K562 (cell line): Measurements from ENCODE around the gene YEATS2. TPM values are rescaled to one million over a fixed set of nuclear protein-coding genes. Genes with fewer than 3 reads are reported as not detected.

Experiments
- CHD7 ChIP-seq: fragments of 200-600 bp; sonication (generic); IDR thresholded peaks from one replicate; pipeline ENCODE4 v1.6.1; 2012; ENCODE audit warnings: mild to moderate bottlenecking, low read depth, low read length, inconsistent platforms
- CSDE1 ChIP-seq, 2 experiments: fragments of 450-650 bp; IDR thresholded peaks; 2 replicates each; pipeline ENCODE4 v1.6.1; 2016; ENCODE audit warnings: mild to moderate bottlenecking in 1 of 2
- MNT ChIP-seq, 2 experiments: fragments of 450-650 bp; conservative IDR thresholded peaks; 2 replicates each; pipeline ENCODE4 v1.6.1; 2017; ENCODE audit warnings: mild to moderate bottlenecking in 2 of 2, moderate library complexity in 2 of 2
- ZBTB1 ChIP-seq: sonication (generic); formaldehyde crosslinking; IDR thresholded peaks from 2 replicates; pipeline ENCODE4 v1.8.1; 2023; ENCODE audit warnings: missing genetic modification reagents, low read depth, mild to moderate bottlenecking, borderline replicate concordance
- ZNF316 ChIP-seq: fragments of 450-650 bp; IDR thresholded peaks from 2 replicates; pipeline ENCODE4 v1.6.1; 2016
- polyA plus RNA-seq, 8 experiments: library from polyadenylated mRNA; depleted of rRNA in 4 of 8; stranded (reverse) in 5 of 8; unstranded in 3 of 8; fragments of >200 nt; fragmentation: Nextera tagmentation in 2 of 8; fragmentation: Illumina TruSeq in 1 of 8; extraction: Ambion mirVana in 2 of 8; extraction: Trizol in 1 of 8; gene quantifications; 2 replicates each; pipeline versions ENCODE4 v1.2.1 to v1.2.3, GENCODE V29; 2011 to 2014; ENCODE audit warnings: inconsistent platforms in 1 of 8, missing spikeins in 1 of 8
- total RNA-seq, 7 experiments: library from RNA; depleted of rRNA in 6 of 7; stranded (reverse); fragments of >200 nt in 6 of 7; fragmentation: Illumina TruSeq in 2 of 7; extraction: Trizol in 2 of 7; gene quantifications; 2 replicates each; pipeline versions ENCODE4 v1.2.1 to v1.2.3, GENCODE V29; 2011 to 2021; ENCODE audit warnings: low replicate concordance in 1 of 7
- TF ChIP-seq, protein P1 (sequence below), 2 experiments: fragments of 450-650 bp in 1 of 2; sonication (generic) in 1 of 2; formaldehyde crosslinking in 1 of 2; IDR thresholded peaks in 1 of 2; conservative IDR thresholded peaks in 1 of 2; 2 replicates each; pipeline versions ENCODE4 v1.6.1 to v1.8.1; 2016 to 2023; ENCODE audit warnings: mild to moderate bottlenecking in 2 of 2, moderate library complexity in 2 of 2, inconsistent platforms in 1 of 2, missing genetic modification reagents in 1 of 2
- TF ChIP-seq, protein P2 (sequence below): fragments of 250-450 bp; sonication (Bioruptor Pico); IDR thresholded peaks from 2 replicates; pipeline ENCODE4 v1.8.0; 2022; ENCODE audit warnings: moderate library complexity, mild to moderate bottlenecking, inconsistent platforms

The YEATS2 gene
- total and polyA plus RNA-seq, 9 of the 15 experiments (the other 6 are each of a cell fraction or from before 2014, with no cell fraction given), result 1.8 to 35.2 (median 19.0) TPM

DNA sequence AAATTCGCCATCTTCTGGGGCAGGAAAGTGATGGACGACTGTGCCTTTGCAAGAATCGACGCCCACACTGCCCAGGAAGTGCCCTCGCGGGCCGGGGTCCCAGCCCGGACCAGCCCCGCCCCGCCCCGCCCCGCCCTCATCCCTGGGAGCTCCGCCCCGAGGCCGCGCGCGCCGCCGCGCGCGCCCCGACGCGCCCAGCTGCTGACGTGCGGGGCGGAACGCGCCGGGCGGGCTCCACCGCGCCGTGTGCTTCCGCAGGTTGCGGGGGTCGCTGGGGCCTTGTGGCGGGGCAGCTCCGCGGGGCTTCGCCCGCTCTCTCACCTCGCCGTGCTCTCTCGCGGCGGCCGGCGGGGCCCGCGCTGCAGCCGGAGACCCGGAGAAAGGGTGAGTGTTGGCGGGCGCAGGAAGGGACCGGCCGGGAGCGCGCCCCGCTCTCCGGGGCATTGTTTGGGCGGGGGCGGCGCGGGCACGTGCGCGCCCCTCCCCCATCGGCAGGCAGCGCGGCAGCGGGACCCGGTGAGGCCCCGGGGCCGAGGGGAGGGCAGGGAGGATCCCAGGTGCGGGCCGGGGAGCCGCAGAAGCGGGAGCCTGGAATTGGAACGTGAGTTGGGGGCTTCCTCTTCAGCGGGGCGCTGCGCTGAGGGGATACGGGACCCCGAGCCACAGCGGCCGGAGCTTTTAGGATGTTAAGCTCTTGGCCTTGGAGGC lies at the start of gene YEATS2 (continued):
- no peak for TF ChIP-seq CHD7
- peak; percentile 79 for TF ChIP-seq ZBTB1 (CRISPR knock-in tag)
- no peak for TF ChIP-seq ZNF316
- TF ChIP-seq CSDE1 (IDR thresholded peaks at IDR 0.05), result no peak
- TF ChIP-seq, protein P1, sequence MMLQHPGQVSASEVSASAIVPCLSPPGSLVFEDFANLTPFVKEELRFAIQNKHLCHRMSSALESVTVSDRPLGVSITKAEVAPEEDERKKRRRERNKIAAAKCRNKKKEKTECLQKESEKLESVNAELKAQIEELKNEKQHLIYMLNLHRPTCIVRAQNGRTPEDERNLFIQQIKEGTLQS (IDR thresholded peaks at IDR 0.05), result no peak
- TF ChIP-seq, protein P1 (CRISPR knock-in tag; conservative IDR thresholded peaks at IDR 0.05), result no peak
- TF ChIP-seq, protein P2, sequence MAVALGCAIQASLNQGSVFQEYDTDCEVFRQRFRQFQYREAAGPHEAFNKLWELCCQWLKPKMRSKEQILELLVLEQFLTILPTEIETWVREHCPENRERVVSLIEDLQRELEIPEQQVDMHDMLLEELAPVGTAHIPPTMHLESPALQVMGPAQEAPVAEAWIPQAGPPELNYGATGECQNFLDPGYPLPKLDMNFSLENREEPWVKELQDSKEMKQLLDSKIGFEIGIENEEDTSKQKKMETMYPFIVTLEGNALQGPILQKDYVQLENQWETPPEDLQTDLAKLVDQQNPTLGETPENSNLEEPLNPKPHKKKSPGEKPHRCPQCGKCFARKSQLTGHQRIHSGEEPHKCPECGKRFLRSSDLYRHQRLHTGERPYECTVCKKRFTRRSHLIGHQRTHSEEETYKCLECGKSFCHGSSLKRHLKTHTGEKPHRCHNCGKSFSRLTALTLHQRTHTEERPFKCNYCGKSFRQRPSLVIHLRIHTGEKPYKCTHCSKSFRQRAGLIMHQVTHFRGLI (CRISPR knock-in tag), result no peak
- peak; percentile 62 to 84 for TF ChIP-seq MNT (conservative IDR thresholded peaks at IDR 0.05)
